DMS53 (cell line): Measurements from ENCODE around the gene AMMECR1L.
"Not testable (repeated sequence)": the region's sequence is repeated elsewhere in the genome, so short reads cannot be mapped to it uniquely, and the experiment has no call there.

ENCODE experiments used
- DNase-seq: peaks from one replicate; lab custom pipeline; 2025; lab: John Stamatoyannopoulos, UW

AMMECR1L gene

DNA sequence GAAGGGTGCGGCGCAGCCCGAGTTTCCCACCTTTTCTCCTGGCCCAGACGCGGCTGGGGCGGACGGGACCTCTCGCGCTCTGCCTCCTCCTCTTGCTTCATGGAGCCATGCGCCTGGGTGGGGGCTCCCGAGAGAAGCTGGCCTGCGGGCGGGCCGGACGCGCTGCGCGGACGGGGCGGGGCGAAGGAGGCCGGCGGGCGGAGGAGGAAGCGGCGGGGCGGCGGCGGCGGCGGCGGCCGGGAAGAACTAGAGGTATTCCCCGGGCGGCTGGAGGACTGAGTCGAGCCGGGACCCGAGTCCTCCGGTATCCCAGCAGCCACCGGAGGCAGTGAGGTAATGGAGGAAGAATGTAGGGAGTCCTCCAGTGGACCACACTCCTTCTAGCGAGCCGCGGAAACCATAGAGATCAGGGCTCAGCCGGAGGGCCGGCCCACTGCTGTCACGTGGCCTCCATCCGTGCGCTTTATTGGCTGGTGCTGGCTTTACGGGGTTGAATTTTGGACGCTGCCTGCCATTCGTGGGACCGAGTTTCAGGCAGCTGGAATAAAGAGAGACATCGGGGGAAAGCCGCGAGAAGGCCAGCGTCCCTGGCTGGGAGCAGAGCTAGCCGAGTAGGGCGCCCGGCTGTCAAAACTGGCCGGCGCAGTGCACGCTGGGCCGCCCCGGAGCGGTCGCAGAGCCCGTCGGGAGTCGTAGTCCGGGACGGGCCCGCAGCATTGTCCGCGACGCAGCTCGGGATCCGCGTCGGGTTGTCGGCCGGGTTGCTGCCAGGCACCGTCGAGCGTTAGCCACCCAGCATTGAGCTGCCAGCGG lies at the start of gene AMMECR1L:
AMMECR1L (minus strand) TSS at position 177 of the 813 bp plus-strand sequence. CDS start 11,722 bp downstream, outside the sequence.
- DNase-seq, result peak; percentile 87

DNA sequence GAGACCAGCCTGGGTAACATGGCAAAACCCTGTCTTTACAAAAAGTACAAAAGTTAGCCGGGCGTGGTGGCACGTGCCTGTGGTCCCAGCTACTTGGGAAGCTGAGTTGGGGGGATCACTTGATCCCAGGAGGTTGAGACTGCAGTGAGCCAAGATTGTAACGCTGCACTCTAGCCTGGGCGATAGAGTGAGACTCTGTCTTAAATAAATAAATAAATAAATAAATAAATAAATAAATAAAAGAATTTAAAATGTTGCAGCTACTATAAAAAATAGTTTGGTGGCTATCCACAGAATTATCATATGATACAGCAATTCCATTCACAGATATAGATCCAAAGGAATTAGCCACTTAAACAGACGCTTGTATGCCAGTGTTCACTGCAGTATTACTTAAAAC lies 49.6 kb upstream of the AMMECR1L start:
- no peak for DNase-seq

DNA sequence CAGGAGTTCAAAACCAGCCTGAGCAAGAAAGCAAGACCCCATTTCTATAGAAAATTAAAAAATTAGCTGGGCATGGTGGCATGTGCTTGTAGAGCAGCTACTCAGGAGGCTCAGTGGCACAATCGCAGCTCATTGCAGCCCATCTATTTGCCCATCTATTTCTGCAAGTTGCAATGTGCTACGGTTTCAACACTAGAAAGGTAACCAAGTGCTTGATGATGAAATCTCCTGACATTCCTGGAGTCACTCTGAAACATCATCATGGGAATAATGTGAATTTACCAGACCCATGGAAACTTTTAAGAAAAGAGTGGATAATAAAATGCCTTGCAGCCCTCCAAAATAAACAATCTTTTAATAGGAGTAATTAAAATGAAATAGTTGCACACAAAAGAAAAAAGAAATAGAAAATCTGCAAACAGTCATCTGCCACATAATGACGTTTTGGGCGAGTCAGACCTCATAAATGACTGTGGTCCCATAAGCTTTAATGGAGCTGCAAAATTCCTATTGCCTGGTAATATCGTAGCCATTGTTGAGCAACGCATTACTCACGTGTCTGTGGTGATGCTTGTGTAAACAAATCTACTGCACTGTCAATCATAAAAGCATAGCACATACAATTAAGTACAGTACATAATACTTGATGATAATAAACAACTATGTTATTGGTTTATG lies 46.6 kb upstream of the AMMECR1L start:
- peak; percentile 51 for DNase-seq

DNA sequence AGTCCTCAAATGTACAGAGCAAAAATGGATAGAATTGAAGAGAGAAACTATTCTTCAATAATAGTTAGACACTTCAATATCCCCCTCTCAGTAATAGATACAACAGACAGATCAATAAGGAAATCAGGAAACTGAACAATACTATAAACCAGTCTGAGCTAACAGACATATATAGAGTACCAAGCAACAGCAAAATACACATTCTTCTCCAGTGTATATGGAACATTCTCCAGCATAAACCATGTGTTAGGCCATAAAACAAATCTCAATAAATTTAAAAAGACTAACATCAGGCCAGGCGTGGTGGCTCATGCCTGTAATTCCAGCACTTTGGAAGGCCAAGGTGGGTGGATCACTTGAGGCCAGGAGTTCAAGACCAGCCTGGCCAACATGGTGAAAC lies 43.7 kb upstream of the AMMECR1L start:
- DNase-seq, result no peak

DNA sequence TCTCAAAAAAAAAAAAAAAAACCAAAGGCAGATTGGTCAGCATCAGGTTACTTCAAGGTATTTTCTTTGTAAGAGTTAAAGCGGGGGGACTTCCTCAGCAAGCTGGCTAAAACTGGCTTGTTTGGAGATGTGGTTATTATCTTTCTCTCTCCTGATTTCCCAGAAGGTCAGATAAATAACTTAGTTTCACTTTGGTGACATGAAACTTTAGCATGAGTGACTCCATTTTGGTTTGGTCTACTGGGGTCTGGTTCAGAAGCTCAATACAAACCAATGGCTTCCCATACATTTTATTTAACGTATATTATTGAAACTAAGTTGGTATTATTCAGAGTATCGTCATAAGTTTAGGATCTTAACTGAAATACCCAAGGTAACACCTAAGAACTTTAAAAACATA lies 41.6 kb upstream of the AMMECR1L start:
- DNase-seq, result no peak

DNA sequence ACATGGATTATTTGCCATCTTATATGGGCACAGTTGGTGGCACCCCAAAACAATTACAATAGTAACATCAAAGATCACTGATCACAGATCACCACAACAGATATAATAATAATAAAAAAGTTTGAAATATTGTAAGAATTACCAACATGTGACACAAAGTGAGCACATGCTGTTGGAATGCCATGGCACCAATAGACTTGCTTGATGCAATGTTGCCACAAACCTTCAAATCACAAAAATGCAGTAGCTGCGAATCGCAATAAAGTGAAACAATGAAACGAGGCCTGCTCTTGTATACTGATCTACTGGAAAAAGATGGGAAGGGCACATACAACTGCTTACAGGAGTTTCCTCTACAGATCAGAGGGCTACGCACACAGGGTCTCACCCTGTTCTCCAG lies 32.2 kb upstream of the AMMECR1L start:
- DNase-seq, result no peak

DNA sequence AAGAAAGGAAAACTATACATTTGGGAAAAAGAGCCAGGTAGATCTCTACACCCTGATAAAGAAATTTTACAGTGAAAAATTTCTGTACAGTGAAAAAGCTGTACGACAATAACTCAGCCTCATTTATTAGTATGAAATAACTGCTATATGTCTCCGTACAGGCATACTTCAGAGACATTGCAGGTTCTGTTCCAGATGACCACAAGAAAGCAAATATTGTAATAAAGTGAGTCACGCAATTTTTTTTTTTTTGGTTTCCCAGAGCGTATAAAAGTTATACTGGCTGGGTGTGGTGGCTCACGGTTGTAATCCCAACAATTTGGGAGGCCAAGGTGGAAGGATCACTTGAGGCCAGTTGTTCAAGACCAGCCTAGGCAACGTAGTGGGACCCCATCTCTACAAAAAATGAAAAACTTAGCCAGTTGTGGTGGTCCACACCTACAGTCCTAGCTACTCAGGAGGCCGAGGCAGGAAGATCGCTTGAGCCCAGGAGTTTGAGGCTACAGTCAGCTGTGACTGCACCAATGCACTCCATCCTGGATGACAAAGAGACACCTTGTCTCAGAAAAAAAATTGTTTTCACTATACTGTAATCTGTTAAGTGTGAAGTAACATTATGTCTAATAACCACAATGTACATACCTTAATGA lies 28.2 kb upstream of the AMMECR1L start:
- DNase-seq, result peak; percentile 72

DNA sequence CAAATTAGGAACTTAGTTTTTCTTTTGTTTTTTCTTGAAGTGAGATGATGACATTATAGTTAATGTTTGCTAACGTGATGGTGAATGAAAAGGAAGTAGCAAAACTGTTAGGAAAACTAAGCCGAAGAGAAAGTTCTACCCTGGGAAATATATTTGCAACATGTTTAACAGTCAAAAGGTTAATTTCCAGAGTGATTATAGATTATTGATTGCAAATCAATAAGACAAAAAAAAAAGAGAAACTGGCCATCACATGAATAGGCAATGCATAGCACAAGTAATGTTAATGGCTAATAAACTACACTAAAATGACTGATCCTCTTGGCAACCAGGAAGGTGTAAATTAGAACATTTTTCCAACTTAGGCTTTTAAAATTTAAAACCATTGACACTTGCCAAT lies 26.0 kb upstream of the AMMECR1L start:
- no peak for DNase-seq

DNA sequence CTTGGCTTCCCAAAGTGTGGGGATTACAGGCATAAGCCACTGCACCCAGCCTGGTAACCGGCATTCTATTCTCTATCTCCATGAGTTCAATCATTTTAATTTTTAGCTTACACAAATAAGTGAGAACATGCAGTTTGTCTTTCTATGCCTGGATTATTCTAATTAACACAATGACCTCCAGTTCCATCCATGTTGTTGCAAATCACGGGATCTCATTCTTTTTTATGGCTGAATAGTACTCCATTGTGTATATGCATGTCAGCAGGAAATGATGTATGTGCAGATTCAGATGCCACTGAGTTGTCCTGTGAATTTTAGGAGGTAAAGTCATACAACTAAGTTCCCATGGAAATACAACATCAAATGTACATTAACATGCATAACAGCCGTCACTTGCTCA lies 24.7 kb upstream of the AMMECR1L start:
- DNase-seq, result no peak

DNA sequence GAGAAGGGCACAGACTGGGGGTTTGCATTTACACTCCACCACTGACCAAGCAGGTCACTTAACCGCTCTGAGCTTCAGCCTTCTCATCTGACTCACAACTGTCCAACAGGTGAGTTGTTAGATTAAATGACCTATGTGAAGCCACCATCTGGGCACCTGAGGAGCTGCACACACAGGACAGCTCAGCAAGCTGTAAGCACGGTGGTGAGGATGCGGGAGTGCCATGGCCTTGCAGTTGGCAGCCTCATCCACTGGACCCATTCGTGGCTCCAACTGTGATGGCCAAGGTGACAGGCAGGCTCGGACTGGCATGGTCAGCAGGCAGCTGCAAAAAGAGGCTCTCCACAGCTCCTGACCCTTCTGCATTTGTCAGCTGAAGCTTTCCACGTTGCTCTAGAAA lies 23.3 kb upstream of the AMMECR1L start:
- peak; percentile 67 for DNase-seq

DNA sequence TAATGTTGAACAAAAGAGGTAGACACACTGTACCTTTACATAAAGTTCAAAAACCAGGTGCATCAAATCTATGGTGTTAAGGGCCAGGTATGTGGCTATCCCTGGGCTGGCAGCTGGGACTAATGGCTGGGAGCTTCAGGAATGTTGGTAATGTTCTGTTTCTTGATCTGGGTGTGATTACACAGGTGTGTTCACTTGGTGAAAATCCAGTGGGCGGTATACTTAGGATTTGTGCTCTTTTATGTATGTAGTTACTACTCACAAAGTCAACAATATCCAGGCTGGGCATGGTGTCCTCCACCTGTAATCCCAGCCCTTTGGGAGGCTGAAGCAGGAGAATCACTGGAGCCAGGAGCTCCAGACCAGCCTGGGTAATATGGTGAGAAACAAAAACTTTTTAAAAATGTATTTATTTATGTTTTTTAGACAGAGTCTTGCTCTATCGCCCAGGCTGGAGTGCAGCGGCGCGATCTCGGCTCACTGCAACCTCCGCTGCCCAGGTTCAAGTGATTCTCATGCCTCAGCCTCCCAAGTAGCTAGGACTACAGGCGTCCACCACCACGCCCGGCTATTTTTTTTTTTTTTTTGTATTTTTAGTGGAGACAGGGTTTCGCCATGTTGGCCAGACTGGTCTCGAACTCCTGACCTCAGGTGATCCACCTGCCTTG lies 22.1 kb upstream of the AMMECR1L start:
- DNase-seq, result peak; percentile 52

DNA sequence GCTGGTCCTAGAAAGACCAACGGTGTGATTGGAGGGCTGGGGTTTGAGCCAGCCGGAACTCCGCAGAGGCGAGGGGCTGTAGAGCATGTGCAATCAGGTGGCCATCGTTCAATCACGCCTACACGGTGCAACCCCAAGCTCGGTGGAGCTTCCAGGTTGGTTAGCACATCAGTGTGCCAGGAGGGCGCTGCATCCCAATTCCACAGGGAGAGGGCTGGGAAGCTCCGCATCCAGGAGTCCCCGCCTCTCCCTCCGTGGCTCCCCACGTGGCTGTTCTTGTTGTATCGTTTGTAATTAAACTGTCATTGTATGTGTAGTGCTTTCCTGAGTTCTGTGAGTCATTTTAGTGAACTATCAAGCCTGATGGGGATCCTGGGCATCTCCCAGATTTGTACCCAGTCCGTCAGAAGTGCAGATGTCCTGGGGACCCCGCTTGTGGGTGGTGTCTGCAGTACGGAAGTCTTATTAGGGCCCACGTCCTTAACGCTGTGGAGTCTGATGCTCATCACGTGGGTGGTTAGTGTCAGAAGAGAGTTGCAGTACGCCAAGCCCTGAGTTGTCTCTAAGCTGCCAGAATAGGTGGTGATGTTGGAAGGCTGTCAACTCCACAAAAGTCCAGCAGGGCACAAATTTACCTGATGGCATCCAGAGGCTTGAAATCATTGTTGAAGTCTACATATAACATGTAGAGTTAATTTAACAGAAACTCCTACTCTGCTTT lies 20.6 kb upstream of the AMMECR1L start:
- DNase-seq, result peak; percentile 66

DNA sequence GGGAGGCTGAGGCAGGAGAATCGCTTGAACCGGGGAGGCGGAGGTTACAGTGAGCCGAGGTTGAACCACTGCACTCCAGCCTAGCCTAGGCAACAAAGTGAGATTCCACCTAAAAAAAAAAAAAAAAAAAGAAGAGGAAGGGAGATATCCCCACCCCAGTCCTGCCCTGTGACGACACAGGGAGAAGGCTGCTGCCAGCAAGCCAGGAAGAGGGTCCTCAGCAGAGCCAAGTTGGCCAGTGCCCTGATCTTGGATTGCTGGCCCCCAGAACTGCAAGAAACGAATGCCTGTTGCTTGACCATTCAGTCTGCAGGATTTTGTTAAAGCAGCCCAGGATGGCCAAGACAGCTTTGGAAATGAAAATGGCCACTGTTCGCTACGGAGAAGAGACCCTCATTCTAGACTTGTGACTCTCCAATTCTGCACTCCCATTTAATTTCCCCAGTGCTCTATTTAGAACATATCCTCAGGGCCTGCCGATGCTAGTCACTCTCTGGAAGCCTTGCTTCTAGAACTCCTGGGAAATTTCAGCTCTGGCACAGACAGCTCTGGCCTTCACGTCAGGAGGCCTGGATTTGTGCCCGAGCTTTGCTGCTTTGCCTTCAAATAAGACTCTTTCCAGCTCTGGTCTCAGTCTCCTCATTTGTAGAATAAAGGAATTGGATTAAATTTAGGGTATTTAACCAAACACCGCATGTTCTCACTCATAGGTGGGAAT lies 15.7 kb upstream of the AMMECR1L start:
- no peak for DNase-seq

DNA sequence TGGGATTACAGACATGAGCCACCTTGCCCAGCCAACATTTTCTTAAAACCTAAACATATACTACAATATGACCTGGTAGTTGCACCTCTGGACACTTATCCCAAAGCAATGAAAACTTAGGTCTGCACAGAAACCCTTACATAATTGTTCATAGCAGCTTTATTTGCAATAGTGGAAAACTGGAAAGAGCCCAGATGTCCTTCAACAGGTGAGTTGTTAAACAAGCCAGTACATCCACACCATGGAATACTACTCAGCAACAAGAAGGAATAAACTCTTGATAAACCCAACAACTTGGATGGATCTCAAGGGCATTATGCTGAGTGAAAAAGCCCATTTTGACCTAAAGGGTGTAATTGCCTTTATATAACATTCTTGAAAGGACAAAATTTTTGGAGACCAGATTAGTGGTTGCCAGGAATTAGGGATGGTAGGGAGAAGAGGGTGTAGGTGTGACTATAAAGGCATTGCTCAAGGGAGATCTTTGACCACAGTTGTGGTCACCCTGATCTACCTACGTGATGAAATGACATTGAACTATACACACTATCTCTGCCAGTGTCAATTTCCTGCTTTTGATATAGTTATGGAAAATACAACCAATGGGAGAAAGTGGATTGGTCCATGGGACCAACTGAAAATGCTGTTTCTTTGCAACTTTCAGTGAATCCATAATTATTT lies 11.9 kb upstream of the AMMECR1L start:
- no peak for DNase-seq

DNA sequence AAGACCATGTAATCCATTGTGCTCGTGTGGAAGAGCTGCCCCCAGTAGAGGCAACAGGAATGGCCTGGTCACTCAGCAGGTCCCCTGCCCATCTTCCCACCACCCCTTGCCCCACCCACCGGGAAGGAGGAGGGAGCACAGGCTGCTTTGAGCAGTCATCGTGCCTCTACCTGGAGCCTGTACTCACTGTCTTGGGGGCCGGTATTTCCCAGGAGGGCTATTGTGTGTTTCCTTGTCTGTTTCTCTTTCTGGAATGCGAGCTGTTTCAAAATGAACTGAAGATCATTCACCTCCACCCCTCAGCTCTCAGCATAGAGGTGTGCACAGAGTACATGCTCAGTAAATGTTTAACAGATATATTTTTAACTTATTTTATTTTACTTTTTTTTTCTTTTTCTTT lies 7.7 kb upstream of the AMMECR1L start:
- no peak for DNase-seq

DNA sequence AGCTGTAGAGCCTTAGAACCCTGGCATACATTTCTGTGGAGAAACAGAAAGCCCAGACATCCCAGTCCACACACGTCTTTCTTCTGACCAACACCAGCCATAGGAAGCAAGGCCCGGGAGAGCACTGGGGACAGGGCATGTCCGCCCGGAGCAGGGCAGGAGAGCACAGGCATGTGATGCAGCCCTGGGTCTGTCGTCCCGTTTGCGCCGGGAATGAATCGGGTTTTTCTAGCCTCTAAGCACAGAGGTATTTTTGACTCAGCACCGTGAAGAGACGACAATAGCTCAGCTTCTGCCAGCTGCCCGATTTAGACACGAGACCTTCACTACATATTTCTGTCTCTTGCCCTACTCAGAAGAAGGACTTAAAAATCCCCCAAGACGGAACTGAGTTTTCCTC lies 7.3 kb upstream of the AMMECR1L start:
- DNase-seq, result no peak

DNA sequence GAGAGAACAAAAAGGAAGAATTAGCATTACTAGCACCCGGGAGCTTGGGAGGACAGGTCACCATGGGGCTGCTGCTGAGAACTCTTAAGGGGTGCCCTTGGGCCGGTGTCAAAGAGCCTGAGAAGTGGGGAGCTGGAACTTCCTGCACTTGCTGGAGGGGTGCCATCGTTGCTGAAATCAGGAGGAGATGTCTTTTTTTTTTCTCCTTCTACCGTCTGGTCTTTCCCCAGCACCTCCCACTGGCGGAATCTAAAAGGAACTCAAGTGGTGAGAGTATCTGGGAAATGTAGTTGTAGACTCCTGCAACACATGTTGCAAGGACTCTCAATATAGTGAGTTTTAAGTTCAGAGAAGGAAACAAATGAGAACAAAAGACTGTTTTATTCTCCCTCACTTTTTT lies 6.1 kb upstream of the AMMECR1L start:
- DNase-seq, result no peak

DNA sequence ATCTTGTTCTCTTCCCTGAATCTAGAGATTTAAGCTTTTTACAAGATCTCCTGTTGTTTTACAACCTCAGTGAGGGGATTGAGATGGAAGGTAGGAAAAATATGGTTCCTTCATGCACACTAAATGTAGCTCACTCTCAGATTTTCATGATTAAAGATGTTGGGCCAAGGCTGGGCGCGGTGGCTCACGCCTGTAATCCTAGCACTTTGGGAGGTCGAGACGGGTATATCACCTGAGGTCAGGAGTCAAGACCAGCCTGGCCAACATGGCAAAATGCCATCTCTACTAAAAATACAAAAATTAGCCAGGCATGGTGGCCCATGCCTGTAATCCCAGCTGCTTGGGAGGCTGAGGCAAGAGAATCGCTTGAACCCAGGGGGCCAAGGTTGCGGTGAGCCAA lies 5.0 kb upstream of the AMMECR1L start:
- DNase-seq, result not testable (repeated sequence)

DNA sequence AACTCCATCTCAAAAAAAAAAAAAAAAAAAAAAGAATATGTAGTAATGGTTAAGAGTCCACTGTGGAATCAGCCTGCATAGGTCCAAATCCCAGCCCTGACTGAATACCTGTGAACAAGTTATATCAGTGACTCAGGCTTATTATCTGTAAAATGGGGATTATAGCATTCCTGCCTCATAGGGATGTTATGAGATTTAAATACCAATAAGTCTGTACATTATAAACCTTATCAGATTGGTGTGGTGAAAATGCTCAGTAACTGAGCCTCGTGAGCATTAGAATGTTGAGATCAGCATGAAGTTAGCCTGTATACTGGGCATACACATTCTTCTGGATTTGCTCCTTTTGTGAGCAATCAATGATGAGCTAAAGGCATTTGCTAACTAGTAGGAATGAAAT lies 3.0 kb upstream of the AMMECR1L start:
- no peak for DNase-seq

DNA sequence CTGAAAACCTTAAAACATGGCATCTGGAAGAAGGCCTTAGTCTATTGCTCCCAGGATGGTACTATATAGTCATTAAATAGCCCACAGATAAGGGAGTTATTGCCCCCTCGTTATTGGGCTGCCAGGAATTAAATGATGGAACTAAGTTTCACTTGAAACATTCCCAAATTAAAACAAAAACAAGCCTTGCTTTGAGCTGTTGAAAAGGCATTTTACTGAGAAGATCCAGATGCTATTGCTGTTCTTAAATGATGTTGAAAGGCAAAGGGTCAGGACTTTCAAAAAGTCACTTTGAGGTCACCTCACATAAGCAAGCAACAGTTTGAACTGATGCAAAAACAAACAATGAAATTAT lies 2.0 kb upstream of the AMMECR1L start:
- DNase-seq, result no peak
